ENCODE results near the gene ATP2B1.

The ATP2B1 gene

DNA sequence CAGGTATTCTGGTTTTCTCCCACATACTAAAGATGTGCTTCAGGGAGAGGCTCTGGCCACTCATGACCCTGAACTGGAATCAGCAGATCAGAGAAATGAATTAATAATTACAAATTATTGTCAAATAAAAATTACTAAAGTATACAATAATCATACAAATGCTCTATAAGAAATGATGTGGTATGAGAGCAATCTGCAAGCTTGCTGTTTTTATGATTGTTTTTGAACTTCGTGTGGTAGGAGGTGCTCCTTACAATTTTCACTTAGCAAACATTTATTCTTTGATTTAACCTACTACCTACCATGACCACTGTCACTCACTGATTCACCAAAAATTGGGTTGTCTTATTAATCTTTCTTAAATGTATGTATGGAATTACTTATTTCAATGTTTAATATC lies 16.2 kb downstream of the ATP2B1 start:
- DNase-seq (ENCODE audit: low spot score), result no peak

DNA sequence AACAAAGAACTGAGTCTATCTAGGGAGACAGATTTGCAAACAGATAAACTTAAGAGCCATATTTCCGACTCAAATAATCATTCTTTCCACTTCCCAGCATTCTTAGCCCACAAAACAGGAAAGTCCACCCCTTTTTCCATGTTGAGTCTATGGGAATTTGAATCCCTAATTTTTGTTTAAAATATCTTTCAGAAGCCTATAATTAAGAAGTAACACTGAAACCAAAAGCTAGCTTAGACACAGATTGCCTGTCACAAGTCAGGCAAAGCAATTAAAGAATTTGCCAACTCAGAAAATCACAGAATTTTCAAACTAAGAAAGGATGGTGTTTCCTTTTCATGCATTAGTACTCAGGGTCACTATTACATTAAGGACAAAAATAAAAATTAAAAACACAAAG lies 17.0 kb downstream of the ATP2B1 start:
- DNase-seq (ENCODE audit: low spot score), result no peak

GRCh38 chr12:89690925-89691324 lies 17.7 kb downstream of the ATP2B1 start:
- DNase-seq (ENCODE audit: low spot score), result no peak

- no peak for DNase-seq (ENCODE audit: low spot score)
These were observed 19.3 kb downstream of the ATP2B1 start for GRCh38 chr12:89689306-89689705.

- DNase-seq (ENCODE audit: low spot score), result no peak
These were observed 22.3 kb downstream of the ATP2B1 start for GRCh38 chr12:89686311-89686710.

DNA sequence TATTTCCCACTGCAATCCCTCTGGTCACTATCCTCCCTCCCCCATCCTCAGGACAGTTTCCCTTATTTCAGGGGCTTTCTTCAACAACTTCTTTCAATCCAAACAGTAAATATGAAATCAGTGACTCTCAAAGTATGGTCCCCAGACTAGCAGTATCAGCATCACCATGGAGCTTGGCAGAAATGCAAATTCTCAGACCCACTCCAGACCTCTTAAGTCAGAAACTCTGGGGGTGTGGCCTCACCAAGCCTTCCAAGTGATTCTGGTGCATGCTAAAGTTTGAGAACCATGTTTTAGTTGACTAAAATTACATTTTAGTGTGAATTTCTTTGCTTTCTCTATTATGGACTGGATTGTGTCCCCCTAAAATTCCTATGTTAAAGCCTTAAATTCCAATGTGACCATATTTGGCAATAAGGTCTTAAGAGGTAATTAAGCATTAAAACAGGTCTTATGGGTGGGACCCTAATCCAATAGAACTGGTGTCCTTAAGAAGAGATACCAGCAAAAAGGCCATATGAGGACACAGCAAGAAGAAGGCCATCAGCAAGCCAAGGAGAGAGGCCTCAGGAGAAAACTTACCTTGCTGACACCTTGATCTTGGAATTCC lies 23.2 kb downstream of the ATP2B1 start:
- DNase-seq (ENCODE audit: low spot score), result no peak

- DNase-seq (ENCODE audit: low spot score), result no peak
These were observed 24.5 kb downstream of the ATP2B1 start for GRCh38 chr12:89684136-89684535.

DNA sequence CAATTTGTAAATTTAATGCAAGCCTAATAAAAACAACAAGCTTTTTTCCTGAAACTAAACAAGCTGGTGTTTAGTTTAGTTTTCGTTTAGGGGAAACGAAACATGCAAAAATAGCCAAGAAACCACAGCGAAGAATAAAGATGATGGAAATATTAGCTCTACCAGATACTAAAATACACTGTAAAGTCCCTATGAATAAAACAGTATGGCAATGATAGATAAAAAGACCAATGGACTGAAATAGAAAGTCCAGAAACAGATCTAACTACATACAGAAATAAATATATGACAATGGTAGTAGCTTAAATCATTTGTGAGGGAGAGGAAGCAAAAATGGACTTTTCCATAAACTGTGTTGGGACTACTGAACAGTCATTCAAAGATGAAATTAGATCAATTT lies 26.4 kb downstream of the ATP2B1 start:
- DNase-seq (ENCODE audit: low spot score), result no peak

DNA sequence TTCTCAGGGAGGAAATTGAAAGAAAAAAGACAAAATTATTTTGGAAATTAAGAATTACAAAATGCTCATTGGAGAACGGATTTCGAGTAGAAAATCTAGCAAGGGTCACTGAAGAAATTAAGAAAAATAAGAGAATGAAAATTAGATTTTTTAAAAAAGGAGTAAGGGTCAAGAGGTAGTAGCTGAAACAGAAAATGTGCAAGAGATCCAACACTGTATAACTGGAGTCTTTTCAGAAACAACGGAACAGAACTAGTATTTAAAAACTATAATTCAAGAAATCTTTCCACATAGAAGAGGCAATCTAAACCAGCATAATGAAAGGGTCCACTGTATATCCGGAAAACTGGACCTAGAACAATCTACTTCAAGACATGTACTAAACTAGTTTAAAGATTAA lies 28.2 kb downstream of the ATP2B1 start:
- no peak for DNase-seq (ENCODE audit: low spot score)

DNA sequence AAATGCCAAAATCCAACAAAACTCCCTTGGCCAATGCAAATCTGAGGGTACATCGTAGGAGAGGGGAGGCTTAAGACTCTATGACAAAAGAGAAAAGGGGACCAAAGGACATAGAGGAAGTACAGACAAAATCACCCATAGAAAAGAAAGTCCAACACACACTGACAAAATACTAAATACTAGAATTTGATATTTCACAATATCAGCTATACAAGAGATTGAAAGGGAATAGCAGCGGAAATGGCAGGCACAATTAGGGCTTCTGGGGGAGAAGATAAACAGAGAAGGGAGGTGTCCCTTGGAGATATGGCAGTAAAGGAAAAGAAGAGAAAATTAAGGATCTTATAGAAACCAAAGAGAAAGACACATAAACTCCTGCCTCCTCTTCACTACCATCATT lies 29.0 kb downstream of the ATP2B1 start:
- no peak for DNase-seq (ENCODE audit: low spot score)

GRCh38 chr12:89678225-89678624 lies 30.4 kb downstream of the ATP2B1 start:
- peak; percentile 35 for DNase-seq (ENCODE audit: low spot score)

GRCh38 chr12:89676930-89677329 lies 31.7 kb downstream of the ATP2B1 start:
- no peak for DNase-seq (ENCODE audit: low spot score)

DNA sequence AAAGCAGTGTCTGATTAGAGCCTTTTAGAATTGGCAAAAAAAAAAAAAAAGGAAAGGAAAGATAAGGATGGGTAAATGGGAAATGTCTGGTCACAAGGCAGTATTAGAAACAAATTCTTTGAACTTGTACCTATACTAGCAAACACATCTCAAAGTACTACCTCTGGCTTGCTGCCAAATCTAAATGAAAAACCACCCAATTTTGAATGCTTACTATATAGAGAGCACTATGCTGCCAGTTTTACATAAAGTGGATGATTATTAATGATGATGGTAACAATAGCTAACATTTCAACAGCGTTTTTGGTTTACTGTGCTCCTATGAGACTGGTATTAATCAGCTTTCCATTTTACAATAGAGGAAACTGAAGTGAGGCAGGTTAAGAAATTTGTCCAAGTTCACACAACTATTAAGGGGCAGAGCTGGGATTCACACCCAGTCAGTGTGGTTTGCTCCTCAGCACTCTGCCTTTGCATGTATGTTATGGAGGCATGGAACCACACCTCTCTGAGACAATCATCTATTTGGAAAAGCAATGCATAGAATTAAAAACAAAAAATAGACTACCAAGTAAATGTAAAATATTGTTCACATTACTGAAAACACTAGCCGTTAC lies 34.2 kb downstream of the ATP2B1 start:
- no peak for DNase-seq (ENCODE audit: low spot score)

- no peak for DNase-seq (ENCODE audit: low spot score)
These were observed 35.0 kb downstream of the ATP2B1 start for GRCh38 chr12:89673603-89674002.

DNA sequence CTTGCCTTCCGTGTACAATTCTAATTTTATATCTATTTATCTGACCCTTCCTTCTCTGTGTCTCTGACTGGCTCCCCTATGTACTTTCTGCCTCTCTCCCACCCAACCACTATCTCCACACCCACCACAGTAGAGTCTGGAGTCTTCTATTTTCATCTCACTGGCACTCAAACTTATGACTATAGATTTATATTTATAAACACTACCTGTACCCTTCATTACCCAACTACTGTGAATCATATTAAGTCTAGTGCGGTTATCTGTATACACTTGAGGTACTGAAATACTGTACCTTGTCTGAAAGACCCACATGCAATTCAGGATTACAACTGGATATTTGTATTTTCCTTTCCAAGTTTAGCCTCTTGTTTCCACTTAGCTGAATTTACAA lies 36.1 kb downstream of the ATP2B1 start:
- no peak for DNase-seq (ENCODE audit: low spot score)

DNA sequence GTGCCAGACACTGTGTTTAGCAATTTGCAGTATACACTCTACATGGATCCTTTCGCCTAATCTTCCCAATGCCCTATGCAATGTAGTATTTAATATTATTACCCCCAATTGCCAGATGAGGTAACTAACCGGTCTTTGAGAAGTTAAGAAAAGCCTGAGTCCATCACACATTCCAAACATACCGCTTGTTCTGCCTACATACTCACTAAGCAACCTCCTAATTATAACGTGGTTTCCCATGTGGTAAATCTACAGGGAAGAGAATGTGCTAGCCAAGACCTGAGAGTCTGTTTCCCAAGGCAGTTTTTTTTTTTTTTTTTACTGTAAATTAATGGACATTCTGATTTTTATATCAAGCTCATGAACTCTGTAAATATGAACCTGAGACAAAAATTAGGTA lies 37.2 kb downstream of the ATP2B1 start:
- DNase-seq (ENCODE audit: low spot score), result peak; percentile 74

DNA sequence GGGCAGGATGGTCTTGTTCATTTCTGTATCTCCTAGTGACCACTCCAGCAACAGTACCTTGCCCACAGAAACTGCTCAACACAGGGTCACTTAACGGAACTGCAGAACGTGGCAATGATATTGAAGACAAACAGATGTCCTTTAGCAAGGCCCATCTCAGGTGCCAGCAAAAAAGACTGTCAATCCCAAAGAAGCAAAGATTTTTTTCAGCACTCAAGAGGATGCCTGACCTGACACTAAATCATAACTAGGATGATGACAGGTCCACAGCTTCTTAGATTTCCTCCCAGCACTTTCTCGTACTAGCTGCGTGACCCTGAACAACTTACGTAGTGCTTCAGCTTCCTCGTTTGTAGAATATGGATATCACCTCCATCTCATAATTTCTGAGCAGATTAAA lies 39.4 kb downstream of the ATP2B1 start:
- DNase-seq (ENCODE audit: low spot score), result no peak

GRCh38 chr12:89665556-89665955 lies 43.1 kb downstream of the ATP2B1 start:
- no peak for DNase-seq (ENCODE audit: low spot score)

DNA sequence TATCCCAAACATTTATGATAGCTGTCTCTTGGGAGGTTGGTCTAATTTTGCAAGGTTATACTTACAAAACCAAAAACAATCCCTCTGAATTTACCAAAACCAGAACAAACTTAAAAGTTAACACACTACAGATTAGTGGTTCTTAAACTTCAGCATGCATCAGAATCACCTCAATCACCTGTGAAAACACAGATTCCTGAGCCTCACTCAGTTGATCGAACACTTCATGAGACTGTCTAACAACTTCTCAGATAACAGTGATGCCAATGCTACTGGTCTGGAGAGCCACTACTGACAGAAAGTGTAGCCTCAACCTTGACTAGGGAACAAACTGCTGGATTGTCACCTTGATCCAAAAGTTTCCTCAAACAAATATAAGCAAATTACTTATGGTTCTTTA lies 44.2 kb downstream of the ATP2B1 start:
- DNase-seq (ENCODE audit: low spot score), result no peak

- DNase-seq (ENCODE audit: low spot score), result no peak
These were observed 44.9 kb downstream of the ATP2B1 start for GRCh38 chr12:89663577-89664357.

- DNase-seq (ENCODE audit: low spot score), result no peak
These were observed 46.0 kb downstream of the ATP2B1 start for GRCh38 chr12:89662623-89663022.

DNA sequence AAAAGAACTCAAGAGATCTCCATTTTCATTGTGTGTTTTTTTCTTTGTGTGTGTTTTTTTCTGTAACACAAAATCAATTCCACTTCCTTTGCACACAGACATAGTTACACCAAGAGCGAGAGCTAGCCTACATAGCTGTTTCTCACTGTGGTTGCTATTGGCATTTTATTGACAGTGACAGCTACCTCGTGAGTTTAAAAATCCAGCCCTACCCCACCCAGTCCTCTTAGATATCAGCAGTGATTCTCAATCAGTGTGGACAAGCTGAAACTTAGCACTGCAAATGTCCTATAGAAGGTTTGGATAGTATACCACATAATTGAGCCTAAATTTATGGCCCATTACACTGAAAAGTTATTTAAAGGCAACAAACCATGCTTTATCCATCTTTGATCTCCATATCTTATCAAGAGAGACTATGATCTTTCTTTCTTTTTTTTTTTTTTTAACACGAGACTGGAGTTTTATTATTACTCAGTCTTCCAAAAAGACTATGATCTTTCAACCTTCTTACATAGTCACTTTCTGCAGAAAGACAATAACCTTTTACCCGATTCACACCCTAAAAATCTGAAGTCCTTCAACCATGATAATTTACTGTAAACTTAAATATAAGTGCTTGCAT lies 46.8 kb downstream of the ATP2B1 start:
- no peak for DNase-seq (ENCODE audit: low spot score)

DNA sequence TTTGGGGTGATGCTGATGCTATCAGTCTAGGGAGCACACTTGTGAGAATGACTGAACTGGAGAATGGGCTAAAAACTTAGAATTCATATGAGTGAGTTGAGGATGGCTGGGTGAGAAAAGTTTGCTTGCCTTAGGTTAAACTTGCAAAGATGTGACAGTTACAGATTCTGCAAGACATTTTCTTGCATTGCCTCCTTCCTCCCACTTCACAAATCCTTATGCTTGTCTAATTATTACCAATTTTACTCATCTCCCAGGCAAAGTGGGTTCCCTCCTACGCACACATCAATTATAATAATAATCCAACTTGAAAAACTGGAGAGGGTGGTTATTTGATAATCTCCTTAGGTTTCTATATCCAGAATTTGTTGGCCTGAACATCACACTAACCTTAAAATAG lies 50.9 kb downstream of the ATP2B1 start:
- no peak for DNase-seq (ENCODE audit: low spot score)

Data from kidney tubule cell (primary cell).